Subcutaneous abdominal adipose tissue (tissue), 5 donors: Measurements from ENCODE around the gene PPP1CC.
"Not testable (repeated sequence)": the region's sequence is repeated elsewhere in the genome, so short reads cannot be mapped to it uniquely, and the experiment has no call there.

Experiments used
- H3K27ac ChIP-seq: one replicate; pipeline ENCODE4 v1.7.0; 2013; ENCODE audit warnings: low read depth, mild to moderate bottlenecking, inconsistent platforms, low read length, moderate library complexity
- H3K27me3 ChIP-seq, 5 donors: one replicate each; pipeline ENCODE4 v1.7.0; 2013; ENCODE audit warnings: low read length in 5 of 5, inconsistent platforms in 1 of 5; ENCODE audit not compliant: control insufficient read depth in 5 of 5, insufficient read depth in 4 of 5
- H3K36me3 ChIP-seq, 5 donors: one replicate each; pipeline ENCODE4 v1.7.0; 2013; ENCODE audit warnings: low read length in 5 of 5; ENCODE audit not compliant: control insufficient read depth in 5 of 5, insufficient read depth in 5 of 5
- H3K4me1 ChIP-seq, 5 donors: one replicate each; pipeline ENCODE4 v1.7.0; 2013; ENCODE audit warnings: low read length in 5 of 5, mild to moderate bottlenecking in 3 of 5, moderate library complexity in 1 of 5; ENCODE audit not compliant: control insufficient read depth in 5 of 5, insufficient read depth in 5 of 5
- H3K4me3 ChIP-seq, 5 donors: one replicate each; pipeline ENCODE4 v1.7.0; 2013; ENCODE audit warnings: low read length in 5 of 5, low read depth in 1 of 5
- H3K9ac ChIP-seq, 5 donors: one replicate each; pipeline ENCODE4 v1.7.0; 2013; ENCODE audit warnings: low read length in 5 of 5, mild to moderate bottlenecking in 4 of 5, moderate library complexity in 3 of 5
- H3K9me3 ChIP-seq, 5 donors: one replicate each; pipeline ENCODE4 v1.7.0; 2013; ENCODE audit warnings: low read length in 5 of 5; ENCODE audit not compliant: control insufficient read depth in 5 of 5
- donor health status: healthy.
- donor health status: healthy.
- donor health status: healthy.
- donor health status: healthy.
- donor health status: healthy.

The PPP1CC gene

DNA sequence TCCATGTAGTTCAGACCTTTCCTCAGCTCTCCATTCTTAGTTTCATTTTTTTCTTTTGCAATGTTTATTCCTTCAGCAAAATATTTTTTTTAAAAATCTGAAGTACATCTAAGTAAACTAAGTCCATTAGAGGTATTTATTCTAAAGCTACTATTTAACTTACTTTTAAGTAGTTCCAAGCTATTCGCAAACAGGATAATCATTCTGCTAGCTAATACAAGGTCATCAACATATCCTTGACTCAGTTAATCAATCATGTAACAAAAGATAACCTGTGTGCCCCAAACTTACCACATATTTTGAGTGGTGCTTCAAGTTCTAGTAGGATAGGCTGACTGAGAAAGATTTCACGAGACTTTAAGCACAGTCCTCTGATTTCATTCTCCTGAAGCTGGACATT is 11.2 kb downstream of the PPP1CC start:
- H3K36me3 ChIP-seq, result peaks cover 27 to 60% (median 47%) of the 10 kb centered on the region in 5 donors
- peaks cover 2 to 21% (median 21%) of the 10 kb centered on the region in 5 donors for H3K4me1 ChIP-seq
- H3K9me3 ChIP-seq, result no peaks in the 10 kb centered on the region
- H3K9ac ChIP-seq, result no peak overlapping the region
- H3K27me3 ChIP-seq, result no peaks in the 10 kb centered on the region
- H3K4me3 ChIP-seq, result no peak overlapping the region
- H3K27ac ChIP-seq, result no peak overlapping the region

DNA sequence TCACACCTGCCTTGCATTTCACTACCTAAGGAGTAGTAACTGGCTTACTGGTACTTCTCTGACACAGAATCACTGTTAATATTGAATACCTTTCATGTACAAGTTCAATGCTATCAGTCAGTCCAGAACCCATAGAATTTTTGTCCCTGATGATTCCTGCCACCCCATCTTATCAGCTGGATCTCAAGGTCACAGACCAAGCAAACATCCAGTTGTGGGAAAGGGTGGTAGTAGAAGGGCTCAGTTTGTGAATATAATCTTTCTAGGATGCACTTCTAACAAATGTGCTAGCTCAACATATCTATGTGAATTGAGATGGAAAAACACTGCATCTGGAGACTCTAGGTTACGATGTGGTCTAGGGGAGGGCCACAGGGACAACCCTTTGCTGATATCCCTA is 14.1 kb downstream of the PPP1CC start:
- Histone ChIP-seq H3K36me3 (peaks cover 36 to 75% (median 62%) of the 10 kb centered on the region in 5 donors), H3K9me3 (no peaks in the 10 kb centered on the region), H3K9ac (no peak overlapping the region), H3K4me1 (peaks cover 0 to 16% (median 12%) of the 10 kb centered on the region in 5 donors), H3K27me3 (no peaks in the 10 kb centered on the region), H3K4me3 (no peak overlapping the region), H3K27ac (no peak overlapping the region)

DNA sequence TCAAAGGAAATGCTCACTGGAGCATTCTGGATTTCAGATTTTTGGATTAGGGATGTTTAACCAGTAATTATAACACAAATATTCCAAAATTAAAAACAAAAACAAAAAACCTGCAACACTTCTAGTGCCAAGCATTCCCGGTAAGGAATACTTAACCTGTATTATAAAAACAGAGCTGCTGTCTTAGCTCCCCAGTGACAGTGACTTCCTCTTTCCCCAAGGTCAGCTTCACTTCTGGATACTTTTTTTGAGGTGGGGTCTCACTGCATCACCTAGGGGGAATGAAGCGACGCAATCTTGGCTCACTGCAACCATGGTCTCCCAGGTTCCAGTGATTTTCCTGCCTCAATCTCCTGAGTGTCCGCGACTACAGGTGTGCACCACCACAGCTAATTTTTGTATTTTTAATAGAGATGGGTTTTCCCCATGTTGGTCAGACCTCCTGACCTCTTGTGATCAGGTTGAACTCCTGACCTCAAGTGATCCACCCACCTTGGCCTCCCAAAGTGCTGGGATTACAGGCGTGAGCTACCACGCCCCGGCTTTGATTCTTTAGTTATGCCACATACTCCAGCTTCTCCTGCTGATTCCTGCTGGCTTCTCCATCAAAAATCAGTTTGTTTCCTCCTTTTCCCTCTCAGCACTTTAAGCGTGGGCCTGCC is 15.9 kb downstream of the PPP1CC start:
- no peak overlapping the region for H3K4me3 ChIP-seq
- no peaks in the 10 kb centered on the region for H3K9me3 ChIP-seq
- H3K27ac ChIP-seq, result no peak overlapping the region
- H3K36me3 ChIP-seq, result peaks cover 47 to 85% (median 79%) of the 10 kb centered on the region in 5 donors
- H3K27me3 ChIP-seq, result no peaks in the 10 kb centered on the region
- no peaks in the 10 kb centered on the region for H3K4me1 ChIP-seq
- no peak overlapping the region for H3K9ac ChIP-seq

DNA sequence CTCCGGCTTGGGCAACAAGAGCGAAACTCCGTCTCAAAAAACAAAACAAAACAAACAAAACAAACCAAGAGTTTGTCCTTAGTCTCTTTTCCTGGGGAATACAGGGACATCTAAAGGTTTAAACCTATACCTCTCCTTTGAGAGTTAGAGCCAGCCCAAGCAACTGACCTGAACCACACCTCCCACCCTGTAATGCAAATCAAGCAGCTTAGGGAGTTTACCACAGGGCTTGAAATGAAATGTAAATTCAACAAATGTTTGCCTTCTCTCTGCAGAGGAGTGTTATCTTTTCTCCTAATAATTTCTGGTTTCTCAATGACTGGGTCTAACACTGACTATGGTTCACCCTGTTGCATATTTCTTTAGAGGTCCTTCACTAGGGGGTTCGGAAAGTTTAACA is 16.7 kb downstream of the PPP1CC start:
- H3K27ac ChIP-seq, result no peak overlapping the region
- H3K9me3 ChIP-seq, result no peaks in the 10 kb centered on the region
- H3K4me3 ChIP-seq, result no peak overlapping the region
- no peaks in the 10 kb centered on the region for H3K27me3 ChIP-seq
- no peaks in the 10 kb centered on the region for H3K4me1 ChIP-seq
- no peak overlapping the region for H3K9ac ChIP-seq
- peaks cover 48 to 92% (median 82%) of the 10 kb centered on the region in 5 donors for H3K36me3 ChIP-seq

DNA sequence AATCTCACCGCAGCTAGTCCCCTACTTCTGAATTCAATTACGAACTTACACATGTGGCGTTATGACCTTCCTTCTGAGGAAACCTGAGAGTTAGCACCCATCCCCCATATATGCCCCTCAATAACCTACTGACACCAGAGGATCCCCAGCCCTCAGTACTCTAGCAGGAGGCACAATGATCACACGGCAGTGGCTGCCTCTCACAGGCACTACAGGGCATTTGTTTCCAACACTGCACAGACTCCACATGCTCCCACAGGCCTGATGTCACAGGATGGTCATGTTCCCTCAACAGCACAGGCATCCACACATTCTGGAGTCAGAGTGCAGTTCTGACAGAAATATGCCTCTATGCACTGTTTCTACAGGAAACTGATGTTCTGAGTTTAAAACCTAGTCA is 17.4 kb downstream of the PPP1CC start:
- H3K9me3 ChIP-seq, result no peaks in the 10 kb centered on the region
- H3K27me3 ChIP-seq, result no peaks in the 10 kb centered on the region
- H3K9ac ChIP-seq, result no peak overlapping the region
- H3K27ac ChIP-seq, result no peak overlapping the region
- no peaks in the 10 kb centered on the region for H3K4me1 ChIP-seq
- peaks cover 48 to 92% (median 81%) of the 10 kb centered on the region in 5 donors for H3K36me3 ChIP-seq
- H3K4me3 ChIP-seq, result no peak overlapping the region

GRCh38 chr12:110722892-110723291 is 19.8 kb downstream of the PPP1CC start:
- H3K4me1 ChIP-seq, H3K4me3 ChIP-seq, H3K27ac ChIP-seq, H3K9me3 ChIP-seq, H3K27me3 ChIP-seq, H3K9ac ChIP-seq: not testable (repeated sequence)
- peaks cover 58 to 95% (median 82%) of the 10 kb centered on the region in 5 donors for H3K36me3 ChIP-seq

DNA sequence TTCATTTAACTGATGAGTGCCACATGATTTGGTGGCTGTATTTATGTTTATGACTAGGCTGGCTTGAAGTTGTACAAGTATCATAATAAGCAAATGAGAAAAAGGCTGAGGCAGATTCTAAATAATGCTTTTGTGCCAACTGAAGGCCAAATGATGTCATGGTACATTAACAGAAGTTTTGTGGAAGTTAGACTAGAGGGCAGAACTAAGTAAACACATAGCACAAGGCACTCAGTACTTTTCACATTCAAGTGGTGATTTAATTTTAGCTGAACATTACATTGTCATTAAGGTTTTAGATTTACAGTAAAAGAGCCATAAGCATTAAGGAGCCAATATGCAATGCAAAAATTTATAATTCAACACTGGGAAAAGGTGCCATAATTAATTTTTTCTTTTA is 21.1 kb downstream of the PPP1CC start:
- Histone ChIP-seq H3K4me3 (no peak overlapping the region), H3K9ac (no peak overlapping the region), H3K9me3 (no peaks in the 10 kb centered on the region), H3K27ac (no peak overlapping the region), H3K4me1 (no peaks in the 10 kb centered on the region), H3K27me3 (no peaks in the 10 kb centered on the region), H3K36me3 (peaks cover 65 to 96% (median 78%) of the 10 kb centered on the region in 5 donors)

GRCh38 chr12:110720516-110720915 is 22.2 kb downstream of the PPP1CC start:
- Histone ChIP-seq H3K27ac (no peak overlapping the region), H3K9ac (no peak overlapping the region), H3K4me3 (no peak overlapping the region), H3K9me3 (no peaks in the 10 kb centered on the region), H3K27me3 (no peaks in the 10 kb centered on the region), H3K4me1 (no peaks in the 10 kb centered on the region), H3K36me3 (peaks cover 65 to 87% (median 74%) of the 10 kb centered on the region in 5 donors)

GRCh38 chr12:110718222-110718908 is 24.3 kb downstream of the PPP1CC start:
- no peaks in the 10 kb centered on the region for H3K27me3 ChIP-seq

DNA sequence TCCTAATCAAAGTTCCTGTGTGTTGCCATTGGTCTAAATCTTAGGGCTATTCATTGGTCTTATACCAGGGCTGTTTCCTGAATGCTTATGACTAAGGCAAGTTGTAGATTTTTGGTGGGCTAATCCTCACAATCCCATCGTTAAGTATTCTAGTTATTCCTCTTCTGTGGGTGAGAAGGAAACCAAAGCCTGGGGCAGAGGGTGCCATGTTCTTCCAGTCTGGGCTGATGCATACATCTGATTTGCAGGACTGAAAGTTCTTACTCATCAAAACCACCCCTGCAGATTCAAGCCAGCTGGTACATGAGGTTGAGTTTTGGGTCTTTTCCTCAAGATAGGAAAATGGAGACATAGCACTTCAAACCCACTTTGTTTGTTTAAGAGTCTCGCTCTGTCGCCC is 25.7 kb downstream of the PPP1CC start:
- H3K9ac ChIP-seq, result no peak overlapping the region
- no peaks in the 10 kb centered on the region for H3K27me3 ChIP-seq
- no peak overlapping the region for H3K27ac ChIP-seq
- H3K4me1 ChIP-seq, result no peaks in the 10 kb centered on the region
- no peaks in the 10 kb centered on the region for H3K9me3 ChIP-seq
- H3K36me3 ChIP-seq, result peaks cover 40 to 53% (median 46%) of the 10 kb centered on the region in 5 donors
- no peak overlapping the region for H3K4me3 ChIP-seq

More at GRCh38 chr12:110718222-110718908, 24.3 kb downstream of the PPP1CC start:
- peaks cover 51 to 66% (median 54%) of the 10 kb centered on the region in 5 donors for H3K36me3 ChIP-seq
- H3K27ac ChIP-seq, result no peak overlapping the region
- no peak overlapping the region for H3K9ac ChIP-seq
- H3K4me1 ChIP-seq, result no peaks in the 10 kb centered on the region
- no peak overlapping the region for H3K4me3 ChIP-seq
- H3K9me3 ChIP-seq, result no peaks in the 10 kb centered on the region
